ENCODE results near the gene NOP10.
"Not testable (repeated sequence)": the region's sequence is repeated elsewhere in the genome, so short reads cannot be mapped to it uniquely, and the experiment has no call there.

NOP10 gene
- long read RNA-seq, donor 1, transcript NOP10-201 (2 exons, 554 nt): major isoform, 262 of 262 reads
- long read RNA-seq, donor 1, partial matches to known transcripts: 0 of 262 reads
- long read RNA-seq, donor 1, other reads (novel, unspliced or antisense): 0 of 262 reads
- long read RNA-seq, donor 2, transcript NOP10-201 (2 exons, 554 nt): major isoform, 151 of 151 reads
- long read RNA-seq, donor 2, partial matches to known transcripts: 0 of 151 reads
- long read RNA-seq, donor 2, other reads (novel, unspliced or antisense): 0 of 151 reads
- long read RNA-seq, donor 3, transcript NOP10-201 (2 exons, 554 nt): major isoform, 72 of 72 reads
- long read RNA-seq, donor 3, partial matches to known transcripts: 0 of 72 reads
- long read RNA-seq, donor 3, other reads (novel, unspliced or antisense): 0 of 72 reads
- long read RNA-seq, donor 4, transcript NOP10-201 (2 exons, 554 nt): major isoform, 138 of 150 reads
- long read RNA-seq, donor 4, partial matches to known transcripts: 12 of 150 reads
- long read RNA-seq, donor 4, other reads (novel, unspliced or antisense): 0 of 150 reads
- long read RNA-seq, donor 5, transcript NOP10-201 (2 exons, 554 nt): major isoform, 141 of 141 reads
- long read RNA-seq, donor 5, partial matches to known transcripts: 0 of 141 reads
- long read RNA-seq, donor 5, other reads (novel, unspliced or antisense): 0 of 141 reads
- long read RNA-seq, donor 6, transcript NOP10-201 (2 exons, 554 nt): major isoform, 136 of 156 reads
- long read RNA-seq, donor 6, partial matches to known transcripts: 20 of 156 reads
- long read RNA-seq, donor 6, other reads (novel, unspliced or antisense): 0 of 156 reads
- long read RNA-seq, donor 7: 0 reads
- long read RNA-seq, donor 8, transcript NOP10-201 (2 exons, 554 nt): major isoform, 157 of 157 reads
- long read RNA-seq, donor 8, partial matches to known transcripts: 0 of 157 reads
- long read RNA-seq, donor 8, other reads (novel, unspliced or antisense): 0 of 157 reads

DNA sequence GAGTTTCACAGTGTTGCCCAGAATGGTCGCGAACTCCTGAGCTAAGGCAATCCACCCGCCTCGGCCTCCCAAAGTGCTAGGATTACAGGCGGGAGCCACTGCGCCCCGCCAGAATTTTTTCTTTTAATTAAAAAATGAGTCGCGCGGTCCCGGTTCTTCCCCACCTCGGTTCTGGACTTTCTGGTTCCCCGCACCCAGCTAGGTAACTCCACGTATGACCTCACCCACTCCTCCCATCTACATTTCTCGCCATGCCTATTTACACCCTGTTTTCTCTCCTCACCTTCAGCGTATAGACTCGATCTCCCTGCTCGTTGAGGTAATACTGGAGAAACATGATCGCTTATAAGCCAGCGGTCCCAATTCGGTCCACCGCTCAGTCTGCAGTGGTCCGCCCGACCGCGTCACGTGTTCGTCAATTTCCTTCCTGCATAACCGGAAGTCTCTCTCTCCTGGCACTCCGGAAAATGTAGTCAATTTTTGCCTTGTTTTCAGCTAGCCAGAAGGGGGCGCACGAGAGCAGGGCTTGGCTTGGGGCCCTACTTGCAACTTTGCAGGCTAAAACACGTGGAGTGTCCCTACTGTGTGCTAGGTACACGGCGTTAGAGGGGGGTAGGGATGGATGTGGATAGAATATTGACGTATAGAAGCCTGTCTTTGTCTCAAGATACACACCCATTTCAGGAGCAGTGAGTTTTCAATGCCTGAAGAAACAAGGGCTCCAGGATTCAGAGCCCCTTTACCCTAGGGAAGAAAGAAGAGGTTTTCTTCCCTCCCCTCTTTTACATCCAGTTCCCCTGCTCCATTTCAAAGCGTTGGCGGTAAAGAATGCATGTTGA lies at the start of gene NOP10, which contains the start of gene NUTM1:
TSS of gene NOP10 (minus strand) at position 400 of the 839 bp plus-strand sequence. CDS start at position 337, 63 bp downstream.
TSS of gene NUTM1 (plus strand) at position 579 of the 839 bp plus-strand sequence. CDS start 382 bp downstream, outside the sequence.
- peak; percentile 87 for DNase-seq

DNA sequence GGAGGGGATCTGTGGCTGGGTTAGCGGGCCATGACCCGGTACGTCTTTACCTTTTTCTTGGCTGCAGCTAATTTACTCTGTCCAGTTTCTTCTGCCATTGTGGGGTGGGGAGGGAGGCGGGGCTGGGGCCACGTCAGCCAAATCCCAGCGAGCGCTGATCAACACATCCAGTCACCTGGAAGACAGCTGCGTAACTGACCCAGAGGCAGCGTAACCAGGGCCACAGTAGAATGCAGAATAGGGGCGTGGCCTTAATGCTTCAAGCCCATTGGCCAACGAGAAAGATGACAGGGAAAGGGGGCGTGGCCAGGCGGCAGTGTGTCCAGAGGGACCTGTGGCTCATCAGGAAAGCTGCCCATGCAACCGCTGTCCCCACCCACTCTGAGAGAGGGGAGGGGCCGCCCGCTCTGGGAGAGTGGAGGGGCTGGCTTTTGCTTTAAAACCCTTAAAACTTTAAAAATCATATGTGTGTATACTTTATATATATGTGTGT lies 46.7 kb upstream of the NOP10 start:
- DNase-seq: not testable (repeated sequence)

DNA sequence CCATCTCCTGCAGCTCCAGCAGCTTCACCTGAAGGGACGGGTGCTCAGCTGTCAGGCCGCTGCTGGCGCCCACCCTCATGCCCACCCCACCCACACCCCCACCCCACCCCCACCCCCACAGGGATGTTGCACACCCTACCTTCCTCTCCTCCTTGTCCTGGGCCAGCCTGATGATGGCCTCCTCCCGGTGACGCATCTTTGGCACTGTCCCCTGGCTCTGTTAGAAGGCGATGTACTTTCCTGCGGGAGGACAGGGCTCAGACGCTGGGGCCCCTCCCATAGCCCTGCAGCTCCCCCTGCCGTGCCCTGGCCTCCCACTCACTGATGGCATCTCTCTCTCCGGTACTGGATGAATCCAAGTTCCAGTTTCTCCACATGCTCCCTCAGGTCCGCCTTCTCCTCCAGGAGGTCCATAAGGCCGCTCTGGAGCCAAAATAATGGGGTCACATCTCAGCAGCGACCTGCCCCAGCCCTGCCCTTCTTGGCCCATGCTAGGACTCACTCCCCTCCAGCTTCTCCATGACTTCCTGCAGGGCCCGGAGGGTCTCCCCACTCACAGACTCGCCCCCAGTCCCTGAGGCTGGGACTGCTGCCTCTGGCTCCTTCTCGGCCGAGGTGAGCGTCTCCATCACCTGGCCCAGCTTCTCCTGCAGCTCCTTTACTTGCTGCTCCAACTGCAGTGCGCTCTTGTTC lies 39.0 kb upstream of the NOP10 start:
- DNase-seq: not testable (repeated sequence)

DNA sequence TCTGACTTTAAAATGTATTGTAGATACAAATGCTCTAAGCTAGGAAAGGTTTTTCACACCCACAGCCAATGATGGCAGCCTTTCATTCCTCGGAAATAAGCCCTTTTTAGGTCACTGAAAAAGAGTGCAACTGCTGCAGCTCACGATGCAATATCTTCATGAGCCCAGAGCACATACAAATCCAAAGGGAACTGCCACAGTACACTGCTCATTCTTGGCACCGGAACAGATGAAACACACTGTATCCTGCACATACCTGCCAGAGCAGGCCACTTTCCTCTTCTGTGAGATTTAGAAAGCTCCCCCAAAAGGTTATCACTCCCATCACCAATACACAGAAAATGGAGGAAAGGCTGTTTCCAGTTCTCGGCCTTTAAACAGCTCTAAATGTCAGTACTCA lies 37.6 kb upstream of the NOP10 start:
- DNase-seq: not testable (repeated sequence)

DNA sequence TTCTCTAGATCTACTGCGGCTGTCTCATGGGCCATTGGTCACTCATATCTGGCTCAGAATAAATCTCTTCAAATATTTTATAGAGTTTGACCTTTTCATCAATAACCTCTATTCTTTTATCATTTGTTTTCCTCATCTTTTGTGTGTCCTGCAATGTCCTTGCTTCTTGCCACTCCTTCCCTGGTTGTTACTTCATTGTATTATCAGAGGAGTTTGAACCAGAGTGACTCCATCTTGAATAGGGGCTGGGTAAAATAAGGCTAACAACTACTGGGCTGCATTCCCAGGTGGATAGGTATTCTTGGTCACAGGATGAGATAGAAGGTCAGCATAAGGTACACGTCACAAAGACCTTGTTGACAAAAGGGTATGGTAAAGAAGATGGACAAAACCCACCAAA lies 33.9 kb upstream of the NOP10 start:
- no peak for DNase-seq

DNA sequence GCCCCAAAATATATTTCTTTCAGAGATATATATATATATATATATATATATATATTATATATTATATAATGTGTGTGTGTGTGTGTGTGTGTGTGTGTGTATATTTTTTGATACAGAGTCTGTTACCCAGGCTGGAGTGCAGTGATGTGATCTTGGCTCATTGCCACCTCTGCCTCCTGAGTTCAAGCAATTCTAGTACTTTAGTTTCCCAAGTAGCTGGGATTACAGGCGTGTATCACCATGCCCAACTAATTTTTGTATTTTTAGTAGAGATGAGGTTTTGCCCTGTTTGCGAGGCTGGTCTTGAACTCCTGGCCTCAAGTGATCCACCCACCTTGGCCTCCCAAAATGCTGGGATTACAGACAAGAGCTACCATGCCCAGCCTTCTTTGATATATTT lies 32.6 kb upstream of the NOP10 start:
- not testable (repeated sequence) for DNase-seq

DNA sequence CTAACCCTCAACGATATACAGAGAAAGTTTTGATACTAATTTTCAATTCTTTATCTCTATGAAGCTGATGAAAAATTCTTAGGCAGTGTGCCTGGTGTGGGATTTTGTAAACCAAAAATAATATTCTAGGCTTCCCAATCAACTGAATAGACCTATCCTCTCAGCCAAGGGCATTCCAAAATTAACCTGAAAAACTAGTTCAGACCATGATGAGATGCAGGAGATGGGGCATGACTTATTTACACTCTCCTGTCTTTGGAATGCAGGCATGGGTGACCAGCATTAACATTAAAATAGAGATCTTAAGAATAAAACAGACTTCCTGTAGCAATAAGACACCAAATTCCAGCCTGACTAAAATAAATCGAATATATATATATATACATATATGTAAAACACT lies 31.9 kb upstream of the NOP10 start:
- no peak for DNase-seq

DNA sequence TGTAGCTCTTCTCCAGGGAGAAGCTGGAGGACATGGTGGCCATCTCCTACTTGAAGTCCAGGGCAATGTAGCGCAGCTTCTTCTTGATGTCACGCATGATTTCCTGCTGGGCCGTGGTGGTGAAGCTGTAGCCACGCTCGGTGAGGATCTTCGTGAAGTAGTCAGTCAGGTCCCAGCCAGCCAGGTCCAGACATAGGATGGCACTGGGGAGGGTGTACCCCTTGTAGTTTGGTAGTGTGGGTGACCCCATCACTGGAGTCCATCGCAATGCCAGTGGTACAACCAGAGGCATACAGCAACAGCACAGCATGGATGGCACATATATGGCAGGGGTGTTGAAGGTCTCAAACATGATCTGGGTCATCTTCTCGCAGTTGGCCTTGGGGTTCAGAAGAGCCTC lies 31.0 kb upstream of the NOP10 start:
- no peak for DNase-seq

DNA sequence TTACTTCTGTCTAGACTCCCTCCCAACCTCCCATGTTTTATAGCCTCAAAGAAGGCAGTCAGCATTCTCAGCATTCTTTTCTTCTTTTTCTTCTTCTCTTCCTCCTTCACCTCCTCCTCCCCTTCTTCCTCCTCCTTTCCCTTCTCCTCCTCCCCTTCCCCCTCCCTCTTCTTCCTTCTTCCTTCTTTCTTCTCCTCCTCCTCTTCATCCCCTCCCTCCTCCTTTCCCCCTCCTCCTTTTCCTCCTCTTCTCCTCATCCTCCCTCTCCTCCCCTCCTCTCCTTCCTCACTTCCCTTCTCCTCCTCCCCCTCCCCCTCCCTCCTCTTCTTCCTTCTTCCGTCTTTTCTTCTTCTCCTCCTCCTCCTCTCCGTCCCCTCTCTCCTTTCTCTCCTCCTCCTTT lies 27.7 kb upstream of the NOP10 start:
- no peak for DNase-seq

DNA sequence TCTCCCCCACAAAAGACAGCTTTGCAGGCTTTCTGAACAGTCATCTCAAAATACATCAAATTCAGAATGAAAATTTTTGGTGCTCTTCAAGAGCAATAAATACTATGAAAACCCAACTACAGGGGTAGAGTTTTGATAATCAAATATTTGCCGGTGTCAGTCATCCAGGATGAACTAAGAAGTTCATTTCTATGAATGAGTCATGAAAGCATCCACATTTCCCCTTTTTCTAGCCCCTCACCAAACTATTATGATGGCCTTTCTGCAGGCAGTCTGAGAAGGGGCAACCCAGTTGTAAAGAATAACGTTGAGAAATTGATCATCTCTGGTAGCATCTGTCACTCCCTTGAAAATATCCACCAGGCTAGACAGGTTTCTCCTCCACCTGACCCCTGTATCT lies 27.2 kb upstream of the NOP10 start:
- DNase-seq: no peak

DNA sequence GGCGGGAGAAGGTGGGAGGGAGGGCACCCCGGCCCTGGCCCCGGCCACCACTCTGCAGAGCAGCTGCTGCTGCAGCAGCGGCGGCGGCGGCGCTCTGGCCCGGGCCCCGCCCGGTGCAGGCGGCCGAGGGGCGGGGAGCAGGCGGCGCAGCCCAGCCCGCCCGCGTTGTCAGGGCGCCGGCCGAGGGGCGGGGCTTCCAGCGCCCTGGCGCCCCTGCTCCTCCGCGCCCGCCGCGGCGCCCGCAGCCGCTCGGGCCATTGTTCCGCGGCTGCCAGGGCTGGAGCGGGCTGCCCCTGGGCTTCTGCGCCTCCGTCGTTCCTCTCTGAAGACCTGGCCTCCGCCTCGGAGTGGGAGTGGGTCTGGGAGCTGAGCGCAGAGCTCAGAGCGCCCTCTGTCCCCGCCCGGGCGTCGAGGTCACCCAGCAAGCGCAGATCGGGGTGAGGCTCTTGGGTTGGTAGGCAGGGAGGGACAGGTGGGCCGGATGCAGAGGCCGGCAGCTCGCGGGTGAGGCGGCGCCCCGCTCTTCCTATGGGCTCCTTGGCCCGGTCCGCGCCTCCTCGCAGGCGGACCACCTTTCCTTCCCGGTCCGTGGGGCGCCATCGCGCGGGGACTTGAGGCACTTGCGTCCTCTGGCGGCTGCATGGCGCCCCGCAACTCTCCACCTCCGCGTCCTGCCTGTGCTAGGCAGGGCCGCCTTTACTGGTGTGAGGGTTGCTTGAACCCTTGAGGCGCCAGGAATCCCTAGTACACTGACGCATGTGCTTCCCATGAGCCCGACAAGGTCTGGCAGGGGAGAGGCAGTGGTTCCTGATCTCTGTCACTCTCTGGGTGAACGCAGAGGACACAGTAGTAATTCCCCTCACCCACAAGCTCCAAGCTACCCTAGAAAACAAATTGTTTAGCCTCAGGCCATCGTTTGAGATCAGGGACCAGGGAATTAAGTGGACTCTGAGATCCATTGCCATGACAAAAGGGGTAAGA lies 24.5 kb upstream of the NOP10 start, which contains the start of gene LPCAT4:
TSS of gene LPCAT4 (minus strand) at position 96 of the 981 bp plus-strand sequence. CDS start 96 bp downstream, outside the sequence.
- DNase-seq: peak; percentile 99

DNA sequence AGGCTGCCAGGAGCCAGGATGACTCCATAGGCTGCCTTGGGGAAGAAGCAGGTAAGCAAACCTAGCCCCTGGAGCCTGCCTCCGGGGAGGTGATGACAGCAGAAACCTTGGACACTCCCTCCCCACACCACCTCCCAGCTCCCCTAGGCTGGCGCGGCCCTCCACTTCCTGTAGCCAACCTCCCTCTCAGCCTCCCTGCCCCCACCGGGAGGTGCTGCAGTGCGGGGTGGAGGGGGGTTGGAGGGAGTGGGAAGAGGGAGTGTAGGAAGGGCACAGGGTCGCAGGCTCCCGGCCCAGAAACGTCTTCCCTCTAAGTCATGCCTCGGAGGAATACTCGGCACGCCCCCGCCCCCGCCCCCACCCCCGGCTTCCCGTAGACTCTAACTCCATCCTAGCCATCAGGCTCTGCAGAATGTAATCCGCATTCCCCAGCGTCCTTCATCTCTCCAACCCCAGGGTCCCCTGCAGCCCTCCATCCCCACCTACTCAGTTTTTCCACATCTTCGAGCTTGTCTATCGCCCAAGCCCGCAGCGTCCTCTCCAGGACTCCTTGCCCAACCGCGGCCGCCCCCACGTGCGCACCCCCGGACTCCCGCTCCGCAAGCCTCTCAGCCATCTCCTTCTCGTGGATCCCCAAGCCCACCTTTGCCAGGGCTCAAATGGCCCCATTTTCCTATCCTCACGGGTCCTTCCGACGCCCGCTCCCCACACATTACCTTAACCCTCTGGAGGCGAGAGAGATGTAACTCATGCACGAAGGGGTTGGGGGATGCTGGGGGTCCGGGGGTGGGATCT lies 23.5 kb upstream of the NOP10 start:
- peak; percentile 65 for DNase-seq

DNA sequence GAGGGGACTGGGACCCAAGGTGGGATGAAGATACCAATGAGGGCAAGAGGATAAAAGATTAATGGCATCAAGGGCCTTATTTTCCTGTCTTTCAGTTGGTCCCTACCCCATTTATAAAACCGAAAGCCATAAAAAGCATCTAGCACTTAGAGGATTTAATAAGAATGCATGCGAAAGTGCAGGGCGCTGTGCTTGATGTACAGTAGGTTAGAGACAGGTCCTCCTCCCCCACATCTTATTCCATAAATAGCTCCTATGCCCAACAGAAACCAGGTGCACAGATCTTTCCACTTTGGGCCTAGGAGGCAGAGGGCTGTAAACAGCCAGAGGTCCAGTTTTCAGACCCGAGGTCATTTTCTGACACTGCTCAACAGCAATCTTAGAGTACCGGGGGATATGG lies 22.9 kb upstream of the NOP10 start:
- no peak for DNase-seq

DNA sequence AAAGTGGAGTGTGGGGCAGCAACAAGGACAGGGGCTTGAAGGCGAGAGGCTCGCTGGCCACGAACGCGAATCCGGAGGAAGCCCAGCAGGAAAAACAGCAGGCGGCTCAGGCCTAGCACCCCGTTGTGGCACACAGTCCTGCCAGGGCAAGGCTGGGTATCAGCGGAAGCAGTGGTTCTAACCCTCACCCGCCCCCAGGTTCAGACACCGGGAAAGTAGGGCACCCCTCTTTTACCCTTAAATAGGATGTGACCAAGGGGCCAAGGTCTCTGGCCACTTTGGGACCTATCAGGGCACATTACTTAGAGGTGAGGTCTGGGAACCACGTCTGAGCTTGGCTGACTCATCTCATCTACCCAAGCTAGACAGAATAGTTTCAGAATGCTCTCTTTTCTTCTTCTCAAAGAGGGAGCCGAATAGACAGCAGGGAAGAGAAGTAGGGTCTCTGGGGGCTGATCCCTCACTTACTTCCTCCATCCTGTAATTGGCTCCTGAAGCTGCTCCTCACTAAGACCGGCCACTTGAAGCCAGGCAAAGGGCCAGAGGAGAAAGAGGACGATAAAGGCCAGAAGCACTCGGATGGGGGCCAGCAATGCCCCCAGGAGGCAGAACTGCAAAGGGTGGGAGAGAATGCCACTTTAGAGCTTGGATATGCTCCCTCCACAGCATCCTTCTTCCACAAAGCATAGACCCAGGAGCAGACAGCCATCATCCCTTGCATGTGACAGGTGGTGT lies 22.3 kb upstream of the NOP10 start:
- DNase-seq: no peak

DNA sequence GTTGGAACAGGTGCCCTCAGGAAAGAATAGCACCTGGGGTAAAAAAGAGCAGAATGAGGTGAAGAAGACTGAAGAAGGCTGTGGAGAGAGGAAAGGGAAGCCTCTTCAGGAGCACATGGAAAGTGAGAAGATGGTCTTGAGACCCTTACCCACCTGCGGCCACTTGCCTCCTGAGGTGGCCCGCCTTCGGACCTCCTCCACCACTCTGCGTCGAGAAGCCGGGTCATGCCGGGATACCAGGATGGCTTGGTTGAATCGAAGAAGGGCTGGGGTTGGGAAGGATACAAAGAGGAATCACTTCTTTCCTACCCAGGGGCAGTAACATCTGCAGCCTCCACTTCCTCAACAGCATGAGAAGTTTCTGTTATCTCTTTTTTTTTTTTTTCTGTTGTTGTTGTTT lies 21.1 kb upstream of the NOP10 start:
- DNase-seq: no peak

DNA sequence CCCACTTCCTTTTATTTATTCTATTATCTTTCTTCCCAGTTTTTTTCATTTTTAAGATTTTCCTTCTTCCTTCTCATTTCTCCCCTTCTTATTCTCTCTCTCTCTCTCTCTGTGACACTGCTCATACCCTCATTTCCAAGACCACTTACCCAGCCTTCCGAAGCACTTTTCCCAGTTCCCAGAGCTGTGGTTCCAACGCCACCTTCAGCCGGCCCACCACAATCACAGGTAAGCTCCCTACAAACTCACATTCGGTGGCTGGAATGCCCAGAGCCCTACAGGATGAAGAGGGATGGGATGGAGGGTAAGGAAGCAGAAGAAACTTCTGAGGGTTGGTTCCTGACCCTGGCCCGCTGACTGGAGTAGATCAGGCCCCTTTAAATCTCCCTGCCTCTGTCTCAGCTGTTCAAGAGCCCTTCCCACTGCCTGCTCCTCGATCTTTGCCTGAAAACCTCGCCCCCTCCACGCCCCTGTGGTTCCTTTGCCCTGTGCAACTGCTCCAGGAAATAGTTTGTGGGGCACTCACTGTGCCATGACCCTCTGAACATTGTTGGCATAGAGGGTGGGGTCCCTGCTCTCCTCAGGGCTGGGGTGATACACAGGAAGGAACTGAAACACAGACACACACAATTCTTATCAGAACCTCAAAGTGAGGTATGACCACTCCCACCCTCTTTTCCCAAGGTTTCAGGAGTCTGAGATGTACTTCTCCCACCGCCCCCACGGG lies 19.3 kb upstream of the NOP10 start:
- DNase-seq: no peak

DNA sequence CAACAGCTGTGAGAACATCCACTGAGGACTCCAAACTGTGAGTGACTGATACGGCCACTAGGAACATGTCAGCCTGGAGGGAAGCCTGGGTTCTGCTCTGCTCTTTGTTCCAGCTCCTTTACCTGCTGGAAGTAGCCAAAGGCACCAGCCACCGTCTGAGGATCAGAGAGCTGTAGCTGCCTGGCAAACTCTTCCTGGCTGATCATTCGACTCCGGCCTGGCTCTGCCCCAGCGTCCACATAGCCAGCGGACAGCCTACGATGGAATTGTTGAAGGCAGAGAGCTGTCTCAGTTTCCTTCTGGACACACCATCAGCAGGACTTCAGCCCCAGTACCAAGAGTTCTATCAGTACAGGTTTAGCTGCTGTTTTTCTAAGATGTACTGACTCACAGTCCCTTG lies 18.3 kb upstream of the NOP10 start:
- no peak for DNase-seq
